Loucy (cell line): ENCODE data around the gene BCL2L14.

ENCODE experiments used
- H2AFZ ChIP-seq: fragments of 200-600 bp; sonication (generic); 2 replicates; pipeline ENCODE4 v1.6.0; 2016; ENCODE audit warnings: antibody characterized with exemption, mild to moderate bottlenecking, low read length, moderate library complexity
- H3F3A ChIP-seq: fragments of 200-600 bp; 2 replicates; pipeline ENCODE4 v1.6.0; 2016; ENCODE audit warnings: antibody characterized with exemption, low read depth, mild to moderate bottlenecking
- H3K27me3 ChIP-seq: fragments of 200-600 bp; sonication (generic); 2 replicates; pipeline ENCODE4 v1.6.1; 2014; ENCODE audit warnings: low read length, mild to moderate bottlenecking; ENCODE audit not compliant: insufficient read depth, poor library complexity, severe bottlenecking
- H3K36me3 ChIP-seq: fragments of 200-600 bp; sonication (generic); 2 replicates; pipeline ENCODE4 v1.6.1; 2016; ENCODE audit warnings: low read length; ENCODE audit not compliant: insufficient read depth
- H3K4me1 ChIP-seq: fragments of 200-600 bp; sonication (generic); 2 replicates; pipeline ENCODE4 v1.5.1; 2014; ENCODE audit warnings: low read length, mild to moderate bottlenecking; ENCODE audit not compliant: insufficient read depth, poor library complexity, severe bottlenecking
- H3K4me2 ChIP-seq: fragments of 200-600 bp; sonication (generic); 2 replicates; pipeline ENCODE4 v1.6.0; 2014; ENCODE audit warnings: antibody characterized with exemption, low read length, low read depth, mild to moderate bottlenecking; ENCODE audit not compliant: poor library complexity, severe bottlenecking
- H3K4me3 ChIP-seq: fragments of 200-600 bp; sonication (generic); 2 replicates; pipeline ENCODE4 v1.5.1; 2014; ENCODE audit warnings: low read length, mild to moderate bottlenecking, mixed read lengths; ENCODE audit not compliant: poor library complexity, severe bottlenecking
- H3K79me2 ChIP-seq: fragments of 200-600 bp; sonication (generic); 2 replicates; pipeline ENCODE4 v1.6.1; 2014; ENCODE audit warnings: low read length; ENCODE audit not compliant: insufficient read depth
- H3K9ac ChIP-seq: fragments of 200-600 bp; sonication (generic); 2 replicates; pipeline ENCODE4 v1.6.0; 2014; ENCODE audit warnings: mild to moderate bottlenecking, low read depth, low read length, moderate library complexity; ENCODE audit not compliant: poor library complexity, severe bottlenecking
- H3K9me2 ChIP-seq: fragments of 200-600 bp; sonication (generic); replicated peaks from 2 replicates; pipeline ENCODE4 v1.6.1; 2016; ENCODE audit warnings: low read depth, low read length, mixed read lengths
- H3K9me3 ChIP-seq: fragments of 200-600 bp; sonication (generic); 2 replicates; pipeline ENCODE4 v1.6.1; 2014; ENCODE audit warnings: mild to moderate bottlenecking, antibody characterized with exemption, low read length, low read depth; ENCODE audit not compliant: insufficient read depth
- H4K20me1 ChIP-seq: fragments of 200-600 bp; sonication (generic); 2 replicates; pipeline ENCODE4 v1.6.0; 2014; ENCODE audit warnings: antibody characterized with exemption, low read length, mild to moderate bottlenecking; ENCODE audit not compliant: insufficient read depth, poor library complexity, severe bottlenecking
- CTCF ChIP-seq: fragments of 200-600 bp; sonication (generic); conservative IDR thresholded peaks from 2 replicates; pipeline ENCODE4 v1.5.1; 2014; ENCODE audit warnings: mild to moderate bottlenecking, antibody characterized with exemption, low read length
- EZH2phosphoT487 ChIP-seq: fragments of 200-600 bp; IDR thresholded peaks from 2 replicates; pipeline ENCODE4 v1.6.1; 2018; ENCODE audit warnings: antibody characterized with exemption, mild to moderate bottlenecking, moderate library complexity, borderline replicate concordance

BCL2L14 gene

GRCh38 chr12:12126551-12126950, 55.8 kb downstream of the BCL2L14 start:
- Histone ChIP-seq H3K9me3 (no peaks in the 10 kb centered on the region), H3K27me3 (no peaks in the 10 kb centered on the region), H3K9ac (no peak overlapping the region), H3K79me2 (no peaks in the 10 kb centered on the region), H2AFZ (no peak overlapping the region), H3K4me3 (no peak overlapping the region), H3K36me3 (no peaks in the 10 kb centered on the region; the same call in 1 of the 2 replicates), H3F3A (no peaks in the 10 kb centered on the region), H3K9me2 (no peaks in the 10 kb centered on the region), H3K4me1 (no peaks in the 10 kb centered on the region), H4K20me1 (no peaks in the 10 kb centered on the region), H3K4me2 (no peak overlapping the region)
- TF ChIP-seq EZH2phosphoT487 (no peak), CTCF (no peak)

- no peaks in the 10 kb centered on the region for H3K9me2 ChIP-seq
- no peaks in the 10 kb centered on the region for H3K9me3 ChIP-seq
- no peaks in the 10 kb centered on the region for H4K20me1 ChIP-seq
- H3F3A ChIP-seq, result no peaks in the 10 kb centered on the region
- no peak overlapping the region for H3K9ac ChIP-seq
- H3K36me3 ChIP-seq, result no peaks in the 10 kb centered on the region; the same call in 1 of the 2 replicates
- no peaks in the 10 kb centered on the region for H3K79me2 ChIP-seq
- H3K4me1 ChIP-seq, result no peaks in the 10 kb centered on the region
- no peaks in the 10 kb centered on the region for H3K27me3 ChIP-seq
- TF ChIP-seq EZH2phosphoT487, result no peak
- no peak for TF ChIP-seq CTCF
- no peak overlapping the region for H3K4me2 ChIP-seq
- H3K4me3 ChIP-seq, result no peak overlapping the region
- H2AFZ ChIP-seq, result no peak overlapping the region
Observed at GRCh38 chr12:12127304-12127703, 56.6 kb downstream of the BCL2L14 start.

- Histone ChIP-seq H3F3A (no peaks in the 10 kb centered on the region), H3K79me2 (no peaks in the 10 kb centered on the region)
Observed at GRCh38 chr12:12128670-12129069, 57.9 kb downstream of the BCL2L14 start.

More at GRCh38 chr12:12128670-12129069, 57.9 kb downstream of the BCL2L14 start:
- H3K27me3 ChIP-seq, result no peaks in the 10 kb centered on the region
- H3K4me1 ChIP-seq, result no peaks in the 10 kb centered on the region
- H3K9me2 ChIP-seq, result no peaks in the 10 kb centered on the region
- H3K9ac ChIP-seq, result no peak overlapping the region
- H4K20me1 ChIP-seq, result no peaks in the 10 kb centered on the region
- H2AFZ ChIP-seq, result no peak overlapping the region
- H3K36me3 ChIP-seq, result no peaks in the 10 kb centered on the region; the same call in 1 of the 2 replicates
- no peak overlapping the region for H3K4me2 ChIP-seq
- no peaks in the 10 kb centered on the region for H3K9me3 ChIP-seq
- no peak for TF ChIP-seq EZH2phosphoT487
- no peak for TF ChIP-seq CTCF
- H3K4me3 ChIP-seq, result no peak overlapping the region
